ENCODE data around the gene LBHD2. TPM values are rescaled to one million over a fixed set of nuclear protein-coding genes. Genes with fewer than 3 reads are reported as not detected.

The LBHD2 gene
- total and polyA plus RNA-seq, 2 of the 13 experiments (the other 11 are each of a cell fraction or from before 2014, with no cell fraction given): 0.67 to 1.00 TPM

- Histone ChIP-seq H4K20me1 (ENCODE audit: insufficient read depth, low read length) (no peaks in the 10 kb centered on the region; the same call in 1 of the 2 replicates), H2AFZ (ENCODE audit: low read length) (no peak overlapping the region), H3K4me2 (ENCODE audit: low read depth, low read length) (no peak overlapping the region), H3K9ac (ENCODE audit: insufficient read depth, low read depth, low read length) (no peak overlapping the region), H3K4me1 (ENCODE audit: insufficient read depth, low read length) (peaks cover 33% of the 10 kb centered on the region), H3K36me3 (replicated peaks in 1 of 2; ENCODE audit: control insufficient read depth in 1 of 2, insufficient read depth in 2 of 2, low read length in 2 of 2) (no peaks in the 10 kb centered on the region), H3K27ac (ENCODE audit: extremely low read length, insufficient read depth, low read length) (no peak overlapping the region), H3K4me3 (replicated peaks in 1 of 3; ENCODE audit: insufficient read depth in 1 of 3, low read depth in 2 of 3, low read length in 3 of 3) (no peak overlapping the region), H3K79me2 (ENCODE audit: insufficient read depth, low read length) (no peaks in the 10 kb centered on the region), H3K27me3 (ENCODE audit: control insufficient read depth in 1 of 2, insufficient read depth in 2 of 2, low read length in 2 of 2) (peaks cover 7 to 31% of the 10 kb centered on the region in 2 experiments; a peak in 3 of 5 replicates), H3K9me3 (ENCODE audit: low read length) (no peaks in the 10 kb centered on the region)
- ATAC-seq (no peak), FAIRE-seq (no peak), DNase-seq (ENCODE audit: low spot score) (no peak)
- in situ Hi-C loops (cut with HindIII; ENCODE audit: extremely low pct_ligation_motif_present, low pct_unique_long_range_greater_than_20kb) (no loop called here), intact Hi-C loops (cut with micrococcal nuclease; ENCODE audit: unreplicated experiment) (no loop called here)
- CTCF ChIA-PET (ENCODE audit: low intra/inter-chr PET ratio, low total read pairs): no interaction called here
- POLR2A ChIA-PET: interaction anchor here (0.6 kb wide), 1 partner anchor 213 kb away, joined by 6 read pairs; no protein-coding TSS in a partner anchor
- 78% methylated on average over 12 of the region's 25 CpGs for WGBS (ENCODE audit: low lambda C conversion rate)
- BruUV-seq (replicated peaks): no TSS peak
- no peak for TF ChIP-seq KMT2A (CRISPR knock-in tag; IDR thresholded peaks at IDR 0.05)
- no peak for TF ChIP-seq PRDM4 (CRISPR knock-in tag; IDR thresholded peaks at IDR 0.05; ENCODE audit: borderline replicate concordance)
- TF ChIP-seq SIN3B (IDR thresholded peaks at IDR 0.05; ENCODE audit: low read length): no peak
- TF ChIP-seq ZMYM3 (CRISPR knock-in tag; IDR thresholded peaks at IDR 0.05): no peak
- TF ChIP-seq USF2 (IDR thresholded peaks at IDR 0.05; ENCODE audit: low read depth, low read length): no peak
- no peak for TF ChIP-seq USF2 (CRISPR knock-in tag; IDR thresholded peaks at IDR 0.05; ENCODE audit: borderline replicate concordance)
- no peak for TF ChIP-seq JUN (CRISPR knock-in tag; IDR thresholded peaks at IDR 0.05)
- no peak for TF ChIP-seq NFRKB (IDR thresholded peaks at IDR 0.05)
- no peak for TF ChIP-seq BCL3 (CRISPR knock-in tag; IDR thresholded peaks at IDR 0.05)
- TF ChIP-seq ZBTB21 (CRISPR knock-in tag; IDR thresholded peaks at IDR 0.05): no peak
- no peak for TF ChIP-seq ZNF777 (CRISPR knock-in tag; IDR thresholded peaks at IDR 0.05)
- no peak for TF ChIP-seq CAMTA2 (CRISPR knock-in tag; IDR thresholded peaks at IDR 0.05; ENCODE audit: borderline replicate concordance)
- TF ChIP-seq ELF1 (CRISPR knock-in tag; IDR thresholded peaks at IDR 0.05): no peak
- TF ChIP-seq HOMEZ (CRISPR knock-in tag; IDR thresholded peaks at IDR 0.05; ENCODE audit: low read depth): no peak
- TF ChIP-seq ZFX (CRISPR knock-in tag; IDR thresholded peaks at IDR 0.05; ENCODE audit: low read depth): no peak
Observed at GRCh38 chr14:103133210-103134140, 49.5 kb downstream of the LBHD2 start.
